AG04450 (cell line): ENCODE data around the gene ACSF3. TPM values are rescaled to one million over a fixed set of nuclear protein-coding genes. Genes with fewer than 3 reads are reported as not detected.

Experiments used
- CTCF ChIA-PET: fragments of 300-600, 350-600 bp; formaldehyde crosslinking; extraction: SDS; loops from one replicate; lab custom pipeline; 2022; ENCODE audit warnings: antibody characterized with exemption, inconsistent platforms; lab: Charles Lee
- POLR2A ChIA-PET: fragments of 350-600 bp; formaldehyde crosslinking; extraction: SDS; loops from one replicate; lab custom pipeline; 2021; ENCODE audit warnings: antibody characterized with exemption, inconsistent platforms; lab: Yijun Ruan, JAX
- DNase-seq: peaks from one replicate; pipeline ENCODE4 v3.0.0-alpha.2; 2011; ENCODE audit warnings: low read depth, low spot score
- H3K27ac ChIP-seq: one replicate; pipeline ENCODE4 v1.5.1; 2012; ENCODE audit warnings: low read depth, low read length, control low read depth
- H3K27me3 ChIP-seq: one replicate; pipeline ENCODE4 v1.6.0; 2012; ENCODE audit warnings: low read length; ENCODE audit not compliant: control insufficient read depth, insufficient read depth
- H3K4me3 ChIP-seq: 2 replicates; pipeline ENCODE4 v1.5.1; 2011; ENCODE audit warnings: mild to moderate bottlenecking, low read depth, low read length, control low read depth
- H3K9me3 ChIP-seq: 2 replicates; pipeline ENCODE4 v1.5.1; 2012; ENCODE audit warnings: low read length; ENCODE audit not compliant: control insufficient read depth, insufficient read depth
- polyA plus RNA-seq: library from polyadenylated mRNA; depleted of rRNA; stranded (reverse); fragments of >200 nt; gene quantifications from 2 replicates; pipeline ENCODE4 v1.2.3, GENCODE V29; 2011
- TF ChIP-seq, protein P1 (sequence below): IDR thresholded peaks from 2 replicates; pipeline ENCODE4 v1.5.1; 2011; ENCODE audit warnings: low read depth, low read length, control low read depth, inconsistent platforms

Gene ACSF3
- polyA plus RNA-seq, 1 experiment = 11.2 TPM

DNA sequence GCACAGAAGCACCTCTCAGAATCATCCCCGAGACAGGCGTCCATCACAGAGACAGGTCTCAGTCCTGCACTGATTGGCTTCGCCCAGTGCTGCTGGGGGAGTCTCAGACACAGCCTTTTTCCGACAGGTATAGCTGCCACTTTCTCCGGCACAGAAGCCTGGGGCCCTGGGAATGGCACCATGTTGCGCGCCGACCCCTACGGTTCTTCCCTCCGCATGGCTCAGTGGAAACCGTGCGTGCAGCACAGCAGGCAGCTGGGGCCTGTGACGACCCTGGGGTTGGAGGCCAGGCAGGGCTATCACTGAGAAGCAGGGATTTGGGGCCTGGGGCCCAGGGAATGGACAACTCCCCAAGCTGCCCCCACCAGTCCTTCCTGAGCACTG is 48.2 kb downstream of the ACSF3 start:
- ChIA-PET POLR2A (no interaction called here), CTCF (no interaction called here)
- no peaks in the 10 kb centered on the region for H3K27me3 ChIP-seq
- TF ChIP-seq, protein P1, sequence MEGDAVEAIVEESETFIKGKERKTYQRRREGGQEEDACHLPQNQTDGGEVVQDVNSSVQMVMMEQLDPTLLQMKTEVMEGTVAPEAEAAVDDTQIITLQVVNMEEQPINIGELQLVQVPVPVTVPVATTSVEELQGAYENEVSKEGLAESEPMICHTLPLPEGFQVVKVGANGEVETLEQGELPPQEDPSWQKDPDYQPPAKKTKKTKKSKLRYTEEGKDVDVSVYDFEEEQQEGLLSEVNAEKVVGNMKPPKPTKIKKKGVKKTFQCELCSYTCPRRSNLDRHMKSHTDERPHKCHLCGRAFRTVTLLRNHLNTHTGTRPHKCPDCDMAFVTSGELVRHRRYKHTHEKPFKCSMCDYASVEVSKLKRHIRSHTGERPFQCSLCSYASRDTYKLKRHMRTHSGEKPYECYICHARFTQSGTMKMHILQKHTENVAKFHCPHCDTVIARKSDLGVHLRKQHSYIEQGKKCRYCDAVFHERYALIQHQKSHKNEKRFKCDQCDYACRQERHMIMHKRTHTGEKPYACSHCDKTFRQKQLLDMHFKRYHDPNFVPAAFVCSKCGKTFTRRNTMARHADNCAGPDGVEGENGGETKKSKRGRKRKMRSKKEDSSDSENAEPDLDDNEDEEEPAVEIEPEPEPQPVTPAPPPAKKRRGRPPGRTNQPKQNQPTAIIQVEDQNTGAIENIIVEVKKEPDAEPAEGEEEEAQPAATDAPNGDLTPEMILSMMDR = no peak
- no peak for DNase-seq
- no peak overlapping the region for H3K4me3 ChIP-seq
- no peaks in the 10 kb centered on the region; the same call in 1 of the 2 replicates for H3K9me3 ChIP-seq
- no peak overlapping the region for H3K27ac ChIP-seq

DNA sequence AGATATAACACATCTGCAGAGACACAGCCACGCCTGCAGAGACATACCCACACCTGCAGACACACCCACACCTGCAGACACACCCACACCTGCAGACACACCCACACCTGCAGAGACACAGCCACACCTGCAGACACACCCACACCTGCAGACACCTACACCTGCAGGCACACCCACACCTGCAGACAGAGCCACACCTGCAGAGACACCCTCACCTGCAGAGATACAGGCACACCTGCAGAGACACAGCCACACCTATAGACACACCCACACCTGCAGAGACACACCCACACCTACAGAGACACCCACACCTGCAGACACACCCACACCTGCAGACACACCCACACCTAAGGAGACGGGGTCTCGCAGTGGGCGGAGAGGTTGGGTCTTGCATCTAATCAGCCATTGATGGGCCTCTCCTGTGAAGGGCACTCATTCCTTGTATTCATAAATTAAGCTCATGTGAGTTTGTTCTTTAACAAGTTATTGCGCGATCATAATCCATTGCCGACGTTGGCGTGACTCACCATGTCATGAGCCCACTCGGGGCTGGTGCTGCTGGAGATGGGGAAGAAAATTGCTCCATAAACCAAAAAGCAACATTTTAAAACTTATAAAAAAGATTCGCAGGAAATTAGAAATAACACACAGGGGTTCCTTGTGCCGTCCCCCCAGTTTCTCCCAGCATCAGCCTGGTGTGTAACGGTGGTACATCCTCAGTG is 49.0 kb downstream of the ACSF3 start:
- Histone ChIP-seq H3K9me3 (no peaks in the 10 kb centered on the region; the same call in 1 of the 2 replicates), H3K27me3 (no peaks in the 10 kb centered on the region), H3K27ac (no peak overlapping the region), H3K4me3 (no peak overlapping the region)
- TF ChIP-seq, protein P1 = no peak
- no peak for DNase-seq
- ChIA-PET POLR2A (interaction anchor here (0.6 kb wide), 1 partner anchor 1012 kb away, joined by 11 read pairs; no protein-coding TSS in a partner anchor), CTCF (no interaction called here)

DNA sequence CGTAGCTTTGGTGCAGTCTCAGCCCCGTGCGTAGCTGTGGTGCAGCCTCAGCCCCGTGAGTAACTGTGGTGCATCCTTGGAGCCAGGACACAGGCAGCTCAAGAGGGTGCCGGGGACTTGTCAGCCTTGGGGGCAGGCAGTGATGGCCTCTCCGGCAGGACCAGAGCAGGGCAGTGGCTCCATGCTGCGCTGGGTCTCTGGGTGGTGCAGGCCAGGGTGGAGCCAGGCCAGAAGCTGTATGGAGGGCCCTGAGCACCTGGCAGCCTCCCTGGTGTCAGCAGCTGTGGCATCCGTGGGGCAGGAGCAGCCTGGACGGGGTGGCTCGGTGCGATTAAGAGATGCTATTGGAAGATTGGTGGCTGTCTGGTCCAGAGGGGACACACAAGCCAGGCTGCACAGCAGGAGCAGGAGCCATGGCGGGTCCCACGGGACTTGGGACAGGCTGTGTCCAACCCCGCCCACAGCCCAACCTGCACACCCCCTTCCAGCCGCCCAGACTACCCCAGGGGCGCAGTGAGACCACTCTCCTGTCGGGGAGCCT is 49.6 kb downstream of the ACSF3 start:
- H3K27ac ChIP-seq = no peak overlapping the region
- H3K4me3 ChIP-seq = no peak overlapping the region
- ChIA-PET CTCF (no interaction called here), POLR2A (interaction anchor here (0.6 kb wide), 1 partner anchor 1013 kb away, joined by 11 read pairs; no protein-coding TSS in a partner anchor)
- no peaks in the 10 kb centered on the region; the same call in 1 of the 2 replicates for H3K9me3 ChIP-seq
- DNase-seq = no peak
- TF ChIP-seq, protein P1 = no peak
- H3K27me3 ChIP-seq = no peaks in the 10 kb centered on the region

DNA sequence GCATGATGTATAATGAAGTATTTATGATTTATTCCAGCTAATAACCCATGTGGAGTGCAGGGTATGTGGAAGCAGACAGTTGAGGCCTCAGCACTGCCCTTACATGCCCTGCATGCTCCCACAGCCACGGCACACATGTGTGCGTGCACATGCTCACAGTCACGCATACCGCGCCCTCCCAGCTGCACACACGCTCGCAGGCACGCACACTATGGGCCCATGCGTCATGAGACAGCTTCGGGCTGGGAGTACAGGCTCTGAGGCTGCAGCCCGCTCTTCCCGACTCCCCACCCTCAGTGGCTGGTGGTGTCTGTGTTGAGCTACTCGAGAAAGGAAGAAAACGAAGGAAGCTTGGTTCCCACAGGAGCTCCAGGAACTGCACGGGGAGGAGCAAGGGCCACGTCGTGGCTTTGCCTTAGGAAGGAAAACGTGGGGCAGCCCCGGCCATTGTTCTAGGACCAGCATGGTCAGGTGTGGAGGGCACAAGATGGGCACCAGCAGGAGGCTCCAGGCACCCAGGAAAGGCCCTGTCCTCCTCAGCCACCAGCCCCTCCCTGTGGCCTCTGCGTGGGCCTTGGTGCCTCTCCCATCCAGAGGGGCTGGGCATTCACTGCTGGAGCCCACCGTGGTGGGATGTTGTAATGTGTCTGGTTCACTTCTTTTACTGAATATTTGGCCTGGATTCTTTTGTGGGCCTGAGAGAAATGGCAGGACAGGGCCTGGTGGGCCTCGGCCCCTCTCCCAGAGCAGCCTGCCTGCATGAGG is 50.4 kb downstream of the ACSF3 start:
- ChIA-PET CTCF (no interaction called here), POLR2A (no interaction called here)
- Histone ChIP-seq H3K27ac (no peak overlapping the region), H3K9me3 (peaks cover 1% of the 10 kb centered on the region), H3K27me3 (no peaks in the 10 kb centered on the region), H3K4me3 (no peak overlapping the region)
- no peak for DNase-seq
- TF ChIP-seq, protein P1 = no peak

DNA sequence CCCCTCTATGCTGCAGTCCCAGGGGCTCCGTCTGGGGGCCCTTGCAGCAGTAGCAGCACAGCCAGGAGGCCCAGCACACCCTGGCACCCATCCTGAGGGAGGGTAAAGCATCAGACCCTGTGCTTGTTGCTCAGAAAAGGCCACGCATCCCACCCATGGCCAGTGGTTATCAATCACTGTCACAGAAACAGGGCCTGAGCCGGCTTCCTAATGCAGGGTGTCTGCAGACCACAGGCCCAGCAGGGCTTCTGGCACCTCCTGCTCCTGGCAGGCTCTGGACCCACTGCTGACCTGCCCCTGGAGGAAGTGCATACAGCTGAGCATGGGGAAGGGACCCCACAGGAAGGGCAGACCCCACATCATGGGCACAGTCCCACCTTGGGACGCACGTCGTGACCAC is 51.0 kb downstream of the ACSF3 start:
- H3K9me3 ChIP-seq = peaks cover 6% of the 10 kb centered on the region
- H3K27me3 ChIP-seq = no peaks in the 10 kb centered on the region
- TF ChIP-seq, protein P1 = no peak
- ChIA-PET POLR2A (no interaction called here), CTCF (no interaction called here)
- H3K27ac ChIP-seq = no peak overlapping the region
- no peak for DNase-seq
- H3K4me3 ChIP-seq = no peak overlapping the region
